Aortic smooth muscle cell (primary cell): ENCODE results near the gene ZNF106. TPM values are rescaled to one million over a fixed set of nuclear protein-coding genes. Genes with fewer than 3 reads are reported as not detected.

Experiments
- total RNA-seq: library from RNA; depleted of rRNA; stranded (reverse); fragments of >200 nt; gene quantifications from 2 replicates; pipeline ENCODE4 v1.2.3, GENCODE V29; 2014

ZNF106 gene
- total RNA-seq: 64.2 and 89.0 TPM in 2 replicates

DNA sequence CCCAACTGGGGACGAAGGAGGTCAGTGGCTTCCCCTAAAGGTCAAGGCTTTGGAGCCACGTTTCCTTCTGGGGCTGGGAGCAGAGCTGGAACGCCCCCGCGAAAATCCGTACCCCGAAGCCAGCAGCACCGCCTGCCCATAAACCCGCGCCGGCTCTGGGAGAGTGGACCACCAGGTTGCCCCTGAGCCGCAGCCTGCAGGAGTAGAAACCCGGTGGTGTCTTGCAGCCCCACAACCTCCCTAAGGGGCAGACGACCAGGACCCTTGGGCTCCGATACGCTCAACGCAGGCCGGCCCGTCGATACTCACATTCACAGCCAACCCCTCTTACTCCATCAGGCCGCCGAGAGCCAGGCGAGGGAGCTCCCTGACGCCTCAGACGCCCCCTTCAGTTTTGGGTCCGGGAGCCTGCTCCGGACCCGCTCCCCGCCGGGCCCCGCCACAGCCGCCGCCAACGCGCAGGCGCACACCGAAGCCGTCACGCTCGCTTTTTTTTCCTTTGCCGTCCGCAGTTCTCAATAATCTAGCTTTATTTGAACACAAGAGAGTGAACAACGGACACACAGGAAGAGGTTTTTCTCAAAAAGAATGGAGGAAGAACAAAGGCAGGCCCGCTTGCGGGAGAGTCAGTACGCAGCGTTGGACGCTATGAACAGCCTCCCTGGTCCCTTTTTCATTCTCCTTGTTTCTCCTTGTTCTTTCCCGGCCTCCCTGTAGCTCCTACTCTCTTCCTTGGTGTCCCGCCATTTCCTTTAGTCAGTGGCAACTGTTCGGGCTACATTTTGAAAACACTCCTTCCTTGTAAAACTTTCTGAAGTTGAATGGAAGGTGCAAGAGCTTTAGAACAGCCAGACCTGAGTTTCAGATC is at the start of gene ZNF106:
TSS of gene ZNF106 (minus strand) at position 471 of the 868 bp plus-strand sequence. CDS start 18,852 bp downstream, outside the sequence.

DNA sequence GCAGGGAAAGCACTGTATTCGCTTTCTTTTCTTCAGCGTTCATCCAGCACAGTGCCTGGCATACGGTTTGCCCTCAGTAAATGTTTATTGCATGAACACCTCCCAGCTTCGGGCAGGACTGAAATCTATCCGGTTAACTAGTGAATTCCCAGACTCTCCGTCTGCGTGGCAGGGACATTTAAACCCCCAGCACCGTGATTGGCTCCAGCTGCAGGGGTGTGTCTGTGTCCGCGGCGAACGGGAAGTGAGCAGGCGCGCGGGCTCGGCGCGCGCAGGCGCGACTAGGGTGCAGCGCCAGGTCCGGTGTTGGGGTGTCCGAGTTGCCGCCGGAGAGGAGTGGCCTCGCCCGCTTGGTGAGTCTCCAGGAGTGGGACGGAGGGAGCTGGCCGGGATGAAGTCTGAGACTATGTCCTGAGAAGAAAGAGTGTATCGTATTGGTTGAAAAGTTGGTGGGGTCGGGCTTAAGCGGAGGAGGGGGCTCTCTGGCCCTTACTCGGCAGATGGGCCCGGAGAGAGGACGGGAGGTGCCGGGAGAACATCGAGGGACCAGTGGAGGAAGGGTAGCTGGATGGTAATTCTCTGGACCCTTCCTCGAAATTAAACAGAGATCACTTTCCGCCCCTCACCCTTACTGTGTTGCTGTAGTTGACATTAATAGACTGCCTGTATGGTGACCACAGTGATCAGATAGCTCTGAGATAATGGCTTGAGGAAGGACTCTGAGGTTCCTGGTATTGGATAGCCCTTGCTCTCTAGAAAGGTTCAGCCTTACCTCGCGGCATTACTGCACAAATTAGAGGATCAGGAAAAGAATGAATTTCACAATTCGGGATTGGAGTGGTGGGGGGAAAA is 4.6 kb upstream of the ZNF106 start, which contains the start of gene SNAP23:
TSS of gene SNAP23 (plus strand) at position 274 of the 852 bp plus-strand sequence. CDS start 16,213 bp downstream, outside the sequence.

Other genes starting within 250 kb of the ZNF106 start
- 24.3 and 30.8 TPM in 2 replicates for gene GANC, start 217.9 kb downstream of the ZNF106 start, total RNA-seq
- 62.4 and 63.8 TPM in 2 replicates for gene TMEM87A, start 217.7 kb downstream of the ZNF106 start, total RNA-seq
- 2.2 and 2.7 TPM in 2 replicates for gene CAPN3, start 131.6 kb downstream of the ZNF106 start, total RNA-seq
- 104 and 121 TPM in 2 replicates for gene SNAP23, start 4.5 kb upstream of the ZNF106 start, total RNA-seq
- 9.9 and 13.7 TPM in 2 replicates for gene LRRC57, start 57.7 kb upstream of the ZNF106 start, total RNA-seq
- gene HAUS2, start 57.7 kb upstream of the ZNF106 start, total RNA-seq: 23.9 and 26.9 TPM in 2 replicates
- 2.2 and 4.4 TPM in 2 replicates for gene STARD9, start 84.5 kb upstream of the ZNF106 start, total RNA-seq
- gene CDAN1, start 246.0 kb upstream of the ZNF106 start, total RNA-seq: 6.9 and 9.8 TPM in 2 replicates